ENCODE data around the gene PRSS16.
"Not testable (repeated sequence)": the region's sequence is repeated elsewhere in the genome, so short reads cannot be mapped to it uniquely, and the experiment has no call there.

The PRSS16 gene

GRCh38 chr6:27222971-27223370 lies 24.5 kb upstream of the PRSS16 start:
- not testable (repeated sequence) for H3K9me3 ChIP-seq (ENCODE audit: control insufficient read depth, insufficient read depth, low read depth, low read length); H3K9ac ChIP-seq (ENCODE audit: low read length); H3K36me3 ChIP-seq (ENCODE audit: control insufficient read depth, insufficient read depth, low read length); H3K4me1 ChIP-seq (ENCODE audit: control insufficient read depth, insufficient read depth, low read length); H3K27me3 ChIP-seq (ENCODE audit: control insufficient read depth, insufficient read depth, low read length); H3K4me3 ChIP-seq (ENCODE audit: low read depth, low read length); H3K27ac ChIP-seq (ENCODE audit: low read depth, low read length)

- no peak overlapping the region for H3K27ac ChIP-seq (ENCODE audit: low read depth, low read length)
- no peaks in the 10 kb centered on the region for H3K9me3 ChIP-seq (ENCODE audit: control insufficient read depth, insufficient read depth, low read depth, low read length)
- H3K9ac ChIP-seq (ENCODE audit: low read length) = no peak overlapping the region
- H3K27me3 ChIP-seq (ENCODE audit: control insufficient read depth, insufficient read depth, low read length) = no peaks in the 10 kb centered on the region
- H3K4me3 ChIP-seq (ENCODE audit: low read depth, low read length) = no peak overlapping the region
- H3K36me3 ChIP-seq (ENCODE audit: control insufficient read depth, insufficient read depth, low read length) = no peaks in the 10 kb centered on the region
- no peaks in the 10 kb centered on the region for H3K4me1 ChIP-seq (ENCODE audit: control insufficient read depth, insufficient read depth, low read length)
These were observed 22.8 kb upstream of the PRSS16 start for GRCh38 chr6:27224729-27225128.

- H3K9ac ChIP-seq (ENCODE audit: low read length) = no peak overlapping the region
These were observed 18.5 kb upstream of the PRSS16 start for GRCh38 chr6:27228963-27229477.

DNA sequence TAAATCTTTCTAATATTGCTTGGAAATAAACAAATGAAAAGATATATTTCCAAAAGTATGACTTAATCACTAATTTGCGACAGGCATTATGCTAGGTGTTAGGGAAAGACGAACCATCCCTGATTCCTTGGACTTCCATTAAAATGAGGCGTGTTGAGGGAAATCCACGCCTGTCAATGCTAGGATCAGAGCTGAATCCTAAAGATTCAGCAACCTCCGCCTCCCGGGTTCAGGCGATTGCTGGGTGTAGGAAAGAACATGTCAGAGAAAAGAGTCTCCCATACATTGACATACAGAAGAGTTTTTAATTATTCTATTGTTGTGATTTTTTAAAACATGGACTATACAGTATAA lies 16.8 kb upstream of the PRSS16 start:
- Histone ChIP-seq H3K36me3 (ENCODE audit: control insufficient read depth, insufficient read depth, low read length) (no peaks in the 10 kb centered on the region), H3K4me1 (ENCODE audit: control insufficient read depth, insufficient read depth, low read length) (0 out of 2 replicates have a peak, but pooled peaks cover 11% of the 10 kb centered on the region), H3K27me3 (ENCODE audit: control insufficient read depth, insufficient read depth, low read length) (no peaks in the 10 kb centered on the region), H3K9ac (ENCODE audit: low read length) (no peak overlapping the region), H3K9me3 (ENCODE audit: control insufficient read depth, insufficient read depth, low read depth, low read length) (no peaks in the 10 kb centered on the region), H3K4me3 (ENCODE audit: low read depth, low read length) (peak overlapping the region; percentile 70), H3K27ac (ENCODE audit: low read depth, low read length) (no peak overlapping the region)

More at GRCh38 chr6:27228963-27229477, 18.5 kb upstream of the PRSS16 start:
- H3K4me3 ChIP-seq (ENCODE audit: low read depth, low read length) = peak overlapping the region; percentile 70
- H3K4me1 ChIP-seq (ENCODE audit: control insufficient read depth, insufficient read depth, low read length) = 0 out of 2 replicates have a peak, but pooled peaks cover 3% of the 10 kb centered on the region
- no peak overlapping the region for H3K27ac ChIP-seq (ENCODE audit: low read depth, low read length)
- no peaks in the 10 kb centered on the region for H3K27me3 ChIP-seq (ENCODE audit: control insufficient read depth, insufficient read depth, low read length)
- H3K36me3 ChIP-seq (ENCODE audit: control insufficient read depth, insufficient read depth, low read length) = no peaks in the 10 kb centered on the region
- H3K9me3 ChIP-seq (ENCODE audit: control insufficient read depth, insufficient read depth, low read depth, low read length) = no peaks in the 10 kb centered on the region

DNA sequence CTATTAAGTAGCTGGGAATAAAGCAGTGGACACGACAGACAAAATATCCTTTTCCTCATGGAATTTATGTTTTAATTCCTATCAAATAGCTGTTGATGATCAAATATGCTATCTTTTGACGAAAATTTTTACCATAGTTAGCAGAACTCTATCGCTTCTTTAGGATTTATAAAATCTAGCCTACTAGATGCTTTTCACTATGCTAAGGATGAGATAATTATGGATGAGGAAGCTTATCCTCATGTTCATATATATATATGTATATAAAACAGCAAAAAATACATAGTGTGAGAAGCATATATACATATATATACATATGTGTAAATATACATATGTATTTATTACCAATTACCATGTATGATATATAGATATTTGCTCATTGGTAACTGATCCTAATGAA lies 12.9 kb upstream of the PRSS16 start:
- no peaks in the 10 kb centered on the region for H3K36me3 ChIP-seq (ENCODE audit: control insufficient read depth, insufficient read depth, low read length)
- peak overlapping the region; percentile 65 for H3K4me3 ChIP-seq (ENCODE audit: low read depth, low read length)
- H3K9ac ChIP-seq (ENCODE audit: low read length) = no peak overlapping the region
- H3K4me1 ChIP-seq (ENCODE audit: control insufficient read depth, insufficient read depth, low read length) = 0 out of 2 replicates have a peak, but pooled peaks cover 14% of the 10 kb centered on the region
- peaks cover 12% of the 10 kb centered on the region; the same call in 1 of the 2 replicates for H3K27me3 ChIP-seq (ENCODE audit: control insufficient read depth, insufficient read depth, low read length)
- H3K27ac ChIP-seq (ENCODE audit: low read depth, low read length) = no peak overlapping the region
- H3K9me3 ChIP-seq (ENCODE audit: control insufficient read depth, insufficient read depth, low read depth, low read length) = no peaks in the 10 kb centered on the region

DNA sequence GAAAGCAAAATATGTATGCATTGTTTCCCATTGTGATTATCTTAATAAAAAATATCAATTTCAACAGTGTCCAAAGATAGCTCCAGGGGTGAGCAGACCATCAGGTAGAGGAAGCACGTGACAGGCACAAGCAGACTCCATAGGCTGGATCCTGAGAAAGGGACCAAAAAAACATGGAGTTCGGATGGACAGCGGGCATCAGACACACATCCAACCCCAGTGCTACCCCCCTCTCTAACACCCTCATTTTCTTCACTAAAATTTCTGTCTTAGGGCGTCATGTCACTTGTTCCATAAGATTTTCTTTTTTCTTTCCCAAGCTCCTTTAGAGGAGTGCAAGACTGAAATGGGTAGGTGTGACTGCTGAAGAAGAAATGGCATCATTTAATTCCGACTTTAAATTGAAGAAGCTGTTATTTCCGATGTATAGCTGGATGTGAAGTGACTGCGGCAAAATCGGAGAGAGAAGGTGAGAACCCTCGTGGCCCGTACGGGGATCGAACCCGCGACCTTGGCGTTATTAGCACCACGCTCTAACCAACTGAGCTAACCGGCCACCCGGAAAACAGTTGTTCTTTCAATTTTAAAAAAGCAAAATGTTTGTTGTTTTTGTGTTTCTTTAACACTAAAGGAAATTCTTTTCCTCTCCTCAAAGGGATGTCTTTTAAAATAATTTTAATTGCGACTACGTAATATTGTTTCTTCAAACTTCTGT lies 10.3 kb upstream of the PRSS16 start:
- no peaks in the 10 kb centered on the region for H3K9me3 ChIP-seq (ENCODE audit: control insufficient read depth, insufficient read depth, low read depth, low read length)
- H3K36me3 ChIP-seq (ENCODE audit: control insufficient read depth, insufficient read depth, low read length) = no peaks in the 10 kb centered on the region
- H3K9ac ChIP-seq (ENCODE audit: low read length) = peak overlapping the region; percentile 54
- H3K27me3 ChIP-seq (ENCODE audit: control insufficient read depth, insufficient read depth, low read length) = peaks cover 12% of the 10 kb centered on the region; the same call in 1 of the 2 replicates
- H3K4me3 ChIP-seq (ENCODE audit: low read depth, low read length) = peak overlapping the region; percentile 76
- H3K27ac ChIP-seq (ENCODE audit: low read depth, low read length) = no peak overlapping the region
- H3K4me1 ChIP-seq (ENCODE audit: control insufficient read depth, insufficient read depth, low read length) = 0 out of 2 replicates have a peak, but pooled peaks cover 14% of the 10 kb centered on the region

GRCh38 chr6:27238010-27238983 lies 9.2 kb upstream of the PRSS16 start:
- peaks cover 15% of the 10 kb centered on the region for H3K27me3 ChIP-seq (ENCODE audit: control insufficient read depth, insufficient read depth, low read length)
- peak overlapping the region; percentile 76 for H3K4me3 ChIP-seq (ENCODE audit: low read depth, low read length)
- H3K4me1 ChIP-seq (ENCODE audit: control insufficient read depth, insufficient read depth, low read length) = 0 out of 2 replicates have a peak, but pooled peaks cover 14% of the 10 kb centered on the region
- H3K36me3 ChIP-seq (ENCODE audit: control insufficient read depth, insufficient read depth, low read length) = no peaks in the 10 kb centered on the region
- H3K9me3 ChIP-seq (ENCODE audit: control insufficient read depth, insufficient read depth, low read depth, low read length) = no peaks in the 10 kb centered on the region
- peak overlapping the region; percentile 54 for H3K9ac ChIP-seq (ENCODE audit: low read length)
- no peak overlapping the region for H3K27ac ChIP-seq (ENCODE audit: low read depth, low read length)

GRCh38 chr6:27239258-27239657 lies 8.2 kb upstream of the PRSS16 start:
- Histone ChIP-seq H3K4me3 (ENCODE audit: low read depth, low read length) (no peak overlapping the region), H3K27me3 (ENCODE audit: control insufficient read depth, insufficient read depth, low read length) (peaks cover 18% of the 10 kb centered on the region), H3K27ac (ENCODE audit: low read depth, low read length) (no peak overlapping the region), H3K9ac (ENCODE audit: low read length) (no peak overlapping the region), H3K4me1 (ENCODE audit: control insufficient read depth, insufficient read depth, low read length) (0 out of 2 replicates have a peak, but pooled peaks cover 9% of the 10 kb centered on the region), H3K36me3 (ENCODE audit: control insufficient read depth, insufficient read depth, low read length) (no peaks in the 10 kb centered on the region), H3K9me3 (ENCODE audit: control insufficient read depth, insufficient read depth, low read depth, low read length) (no peaks in the 10 kb centered on the region)

- Histone ChIP-seq H3K9ac (ENCODE audit: low read length) (no peak overlapping the region), H3K4me1 (ENCODE audit: control insufficient read depth, insufficient read depth, low read length) (0 out of 2 replicates have a peak, but pooled peaks cover 3% of the 10 kb centered on the region), H3K4me3 (ENCODE audit: low read depth, low read length) (no peak overlapping the region), H3K27me3 (ENCODE audit: control insufficient read depth, insufficient read depth, low read length) (peaks cover 18% of the 10 kb centered on the region), H3K27ac (ENCODE audit: low read depth, low read length) (no peak overlapping the region), H3K36me3 (ENCODE audit: control insufficient read depth, insufficient read depth, low read length) (no peaks in the 10 kb centered on the region), H3K9me3 (ENCODE audit: control insufficient read depth, insufficient read depth, low read depth, low read length) (no peaks in the 10 kb centered on the region)
These were observed 6.1 kb upstream of the PRSS16 start for GRCh38 chr6:27241443-27241842.

DNA sequence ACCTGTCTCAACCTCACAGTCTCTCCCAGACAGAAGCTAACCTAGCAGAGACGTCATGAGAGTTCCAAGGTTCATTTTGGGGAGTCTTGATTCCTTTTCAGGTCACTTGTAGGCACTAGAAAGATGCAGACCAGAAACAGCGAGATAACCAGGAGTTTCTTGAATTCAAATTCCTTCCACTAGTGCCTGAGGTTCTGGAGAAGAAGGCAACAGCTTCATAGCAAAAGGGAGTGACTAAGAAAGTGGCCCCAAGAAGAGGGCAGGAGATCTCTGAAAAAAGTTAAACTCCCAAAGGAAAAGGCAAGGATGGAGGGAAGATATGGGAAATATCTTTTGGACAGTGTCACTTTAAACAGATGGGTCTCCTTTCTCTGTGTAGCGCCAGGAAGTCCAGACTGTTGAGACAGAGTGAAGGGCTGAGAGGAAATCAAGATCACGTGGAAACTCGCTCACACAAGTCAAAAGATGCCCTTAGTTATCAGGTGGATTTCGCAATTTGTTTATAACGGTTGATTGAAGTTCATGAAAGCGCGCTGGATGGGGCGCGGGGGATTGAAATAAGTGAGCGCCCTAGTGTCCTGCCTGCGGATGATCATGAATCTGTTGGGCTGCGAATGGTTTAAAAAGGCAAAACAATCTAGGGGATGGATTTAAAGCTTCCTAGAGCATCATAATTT lies 4.8 kb upstream of the PRSS16 start:
- Histone ChIP-seq H3K9me3 (ENCODE audit: control insufficient read depth, insufficient read depth, low read depth, low read length) (no peaks in the 10 kb centered on the region), H3K27me3 (ENCODE audit: control insufficient read depth, insufficient read depth, low read length) (peaks cover 26% of the 10 kb centered on the region), H3K4me1 (ENCODE audit: control insufficient read depth, insufficient read depth, low read length) (0 out of 2 replicates have a peak, but pooled peaks cover 5% of the 10 kb centered on the region), H3K4me3 (ENCODE audit: low read depth, low read length) (no peak overlapping the region), H3K27ac (ENCODE audit: low read depth, low read length) (no peak overlapping the region), H3K9ac (ENCODE audit: low read length) (no peak overlapping the region), H3K36me3 (ENCODE audit: control insufficient read depth, insufficient read depth, low read length) (no peaks in the 10 kb centered on the region)
